ENCODE data around the gene LRRC74B. TPM values are rescaled to one million over a fixed set of nuclear protein-coding genes. Genes with fewer than 3 reads are reported as not detected.

The LRRC74B gene
- polyA plus RNA-seq, 1 of the 3 experiments (the other 2 are of a cell fraction) = 0.03 TPM

DNA sequence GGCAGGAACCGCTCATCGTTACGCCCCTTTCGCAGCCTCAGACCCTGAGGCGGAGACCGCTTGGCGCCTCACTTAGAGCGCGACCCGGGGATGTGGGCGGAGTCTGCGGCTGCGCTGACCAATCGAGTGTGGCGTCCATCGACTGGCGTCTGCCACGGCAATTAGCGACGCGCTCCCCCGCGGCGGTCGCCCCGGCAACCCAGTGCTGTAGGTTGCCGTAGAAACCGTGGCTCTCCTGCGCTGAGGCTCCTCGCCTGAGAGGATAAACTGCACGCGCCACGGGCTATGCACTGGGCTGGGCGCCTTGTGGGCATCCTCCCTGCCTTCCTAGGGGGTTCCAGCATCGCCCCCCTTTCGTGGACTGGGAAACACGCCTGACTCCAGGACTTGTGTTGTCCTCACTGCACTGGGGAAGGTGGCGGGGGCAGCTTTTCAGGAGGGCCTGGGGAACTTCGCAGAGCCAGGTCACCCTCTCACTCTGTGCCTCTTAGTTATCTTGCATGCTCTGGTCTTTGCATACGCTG, 31.5 kb upstream of the LRRC74B start:
- Histone ChIP-seq H3K79me2 (ENCODE audit: insufficient read depth) (peaks cover 7% of the 10 kb centered on the region; the same call in 1 of the 2 replicates), H3K4me1 (ENCODE audit: control insufficient read depth in 1 of 2, insufficient read depth in 2 of 2, low read depth in 1 of 2, low read length in 1 of 2) (peaks cover 15 to 45% of the 10 kb centered on the region in 2 experiments; a peak in 3 of 4 replicates), H3K4me3 (ENCODE audit: low read depth in 2 of 2, low read length in 1 of 2) (peak overlapping the region; percentile 76 to 78), H3K27me3 (ENCODE audit: insufficient read depth) (no peaks in the 10 kb centered on the region), H3F3A (replicated peaks; ENCODE audit: insufficient read depth) (peaks cover 5% of the 10 kb centered on the region), H3K9ac (peak overlapping the region; percentile 82), H3K36me3 (replicated peaks in 1 of 2; ENCODE audit: control insufficient read depth in 1 of 2, insufficient read depth in 2 of 2, low read length in 1 of 2) (no peaks in the 10 kb centered on the region), H3K27ac (ENCODE audit: low read depth in 2 of 2, low read length in 1 of 2) (peak overlapping the region; percentile 71 to 97), H3K9me3 (no peaks in the 10 kb centered on the region), H3K4me2 (peak overlapping the region; percentile 95), H4K20me1 (ENCODE audit: insufficient read depth) (no peaks in the 10 kb centered on the region), H2AFZ (ENCODE audit: low read depth) (peak overlapping the region; percentile 92), H3K9me2 (no peaks in the 10 kb centered on the region)
- peak; percentile 96 for DNase-seq
- ChIA-PET CTCF (interaction anchor here (0.9 to 1.6 kb wide), 4 partner anchors 88 to 209 kb away, joined by 3 to 5 read pairs (median 3); no protein-coding TSS in a partner anchor), POLR2A (interaction anchor here (1.1 to 4.0 kb wide), 8 partner anchors 11 to 129 kb away, joined by 3 to 34 read pairs (median 6); partner anchors contain the start of genes LRRC74B, LZTR1 and THAP7)
- 2% methylated on average over 8 of the region's 40 CpGs for WGBS (ENCODE audit: low lambda C conversion rate)
- TF ChIP-seq NFIC (IDR thresholded peaks at IDR 0.05; ENCODE audit: borderline replicate concordance) (no peak), RCOR1 (IDR thresholded peaks at IDR 0.05; ENCODE audit: low read length) (no peak), CHD2 (IDR thresholded peaks at IDR 0.05; ENCODE audit: low read length, partially characterized antibody) (no peak), FOSL2 (IDR thresholded peaks at IDR 0.05; ENCODE audit: borderline replicate concordance, low read depth) (no peak), SIN3A (IDR thresholded peaks at IDR 0.05; ENCODE audit: borderline replicate concordance, low read depth, low read length) (no peak), PBX3 (IDR thresholded peaks at IDR 0.05) (peak; percentile 90), SMC3 (IDR thresholded peaks at IDR 0.05; ENCODE audit: low read depth, low read length) (no peak), MAX (IDR thresholded peaks at IDR 0.05; ENCODE audit: low read depth) (peak; percentile 58; the same call in 1 of the 2 replicates), RFX5 (IDR thresholded peaks at IDR 0.05; ENCODE audit: low read length) (peak; percentile 68), CTCF (IDR thresholded peaks at IDR 0.05) (no peak), GATA2 (CRISPR knock-in tag; IDR thresholded peaks at IDR 0.05) (no peak), USF1 (IDR thresholded peaks at IDR 0.05; ENCODE audit: borderline replicate concordance, low read depth) (no peak), RXRA (IDR thresholded peaks at IDR 0.05; ENCODE audit: borderline replicate concordance, low read depth) (no peak), TAF1 (IDR thresholded peaks at IDR 0.05; ENCODE audit: borderline replicate concordance, low read depth, low read length) (no peak), EZH2phosphoT487 (IDR thresholded peaks at IDR 0.05; ENCODE audit: borderline replicate concordance, low read depth) (no peak), NRF1 (IDR thresholded peaks at IDR 0.05; ENCODE audit: low read depth, low read length) (no peak), REST (IDR thresholded peaks at IDR 0.05; ENCODE audit: low read depth, low read length) (no peak), EP300 (IDR thresholded peaks at IDR 0.05; ENCODE audit: borderline replicate concordance in 1 of 2, low read depth in 1 of 2, low read length in 1 of 2) (peak in 1 of 2 experiments; percentile 42; a peak in 1 of 4 replicates), POLR2AphosphoS5 (IDR thresholded peaks at IDR 0.05; ENCODE audit: low read depth, low read length) (no peak; the same call in 1 of the 2 replicates), ELF1 (IDR thresholded peaks at IDR 0.05) (no peak), MEF2A (IDR thresholded peaks at IDR 0.05; ENCODE audit: borderline replicate concordance, low read depth) (no peak)
- TF ChIP-seq, protein P1, sequence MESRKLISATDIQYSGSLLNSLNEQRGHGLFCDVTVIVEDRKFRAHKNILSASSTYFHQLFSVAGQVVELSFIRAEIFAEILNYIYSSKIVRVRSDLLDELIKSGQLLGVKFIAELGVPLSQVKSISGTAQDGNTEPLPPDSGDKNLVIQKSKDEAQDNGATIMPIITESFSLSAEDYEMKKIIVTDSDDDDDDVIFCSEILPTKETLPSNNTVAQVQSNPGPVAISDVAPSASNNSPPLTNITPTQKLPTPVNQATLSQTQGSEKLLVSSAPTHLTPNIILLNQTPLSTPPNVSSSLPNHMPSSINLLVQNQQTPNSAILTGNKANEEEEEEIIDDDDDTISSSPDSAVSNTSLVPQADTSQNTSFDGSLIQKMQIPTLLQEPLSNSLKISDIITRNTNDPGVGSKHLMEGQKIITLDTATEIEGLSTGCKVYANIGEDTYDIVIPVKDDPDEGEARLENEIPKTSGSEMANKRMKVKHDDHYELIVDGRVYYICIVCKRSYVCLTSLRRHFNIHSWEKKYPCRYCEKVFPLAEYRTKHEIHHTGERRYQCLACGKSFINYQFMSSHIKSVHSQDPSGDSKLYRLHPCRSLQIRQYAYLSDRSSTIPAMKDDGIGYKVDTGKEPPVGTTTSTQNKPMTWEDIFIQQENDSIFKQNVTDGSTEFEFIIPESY (IDR thresholded peaks at IDR 0.05; ENCODE audit: borderline replicate concordance, low read depth) = no peak

Measured in SK-N-SH (cell line).